ENCODE results near the gene MAN1A1. TPM values are rescaled to one million over a fixed set of nuclear protein-coding genes. Genes with fewer than 3 reads are reported as not detected.

The MAN1A1 gene
- total RNA-seq, 1 donor from 2014 or later: 2.9 TPM

DNA sequence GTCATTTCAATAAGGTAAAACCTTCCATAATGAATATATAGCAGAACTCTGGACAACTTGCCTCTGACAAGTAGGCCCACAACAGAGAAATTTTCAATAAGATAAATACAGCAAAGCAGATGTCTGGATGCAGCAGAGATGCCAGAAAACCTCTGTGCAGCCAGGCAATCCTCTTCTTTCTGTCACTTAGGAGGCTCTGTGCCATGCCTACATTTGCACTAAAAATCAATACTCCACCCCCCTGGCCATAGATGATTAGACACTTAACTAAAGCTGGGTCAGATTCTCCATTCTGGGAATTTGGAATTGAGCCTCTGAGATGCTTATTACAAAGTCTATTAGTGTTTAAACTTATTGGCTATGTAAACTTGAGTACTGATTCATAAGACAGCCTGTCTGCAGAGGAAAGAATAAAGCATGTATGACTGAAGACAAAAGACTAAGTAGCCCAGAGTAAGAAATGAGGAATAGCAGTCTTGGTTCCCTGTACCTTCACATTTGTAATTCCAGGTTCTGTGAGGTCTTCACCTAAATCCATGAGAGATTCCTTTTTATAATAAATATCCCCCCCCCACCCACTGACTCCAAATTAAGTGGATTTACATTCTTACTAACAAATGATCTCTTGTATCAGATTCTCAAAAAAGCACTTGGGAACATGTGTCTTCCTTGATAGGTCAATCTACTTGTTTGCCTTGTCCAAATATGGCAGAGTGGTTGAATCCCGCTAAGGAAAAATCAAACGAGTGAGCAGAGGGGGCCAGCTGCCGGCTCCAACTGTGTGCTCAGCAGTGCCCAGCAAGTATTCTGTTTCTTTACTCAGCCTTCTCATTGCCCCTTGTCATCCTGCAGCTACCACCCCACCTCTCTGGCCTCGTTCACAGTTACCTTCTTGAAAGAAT, 20.4 kb downstream of the MAN1A1 start:
- no peak for TF ChIP-seq CTCF (IDR thresholded peaks at IDR 0.05; ENCODE audit: insufficient read depth, low read length, severe bottlenecking)
- no peaks in the 10 kb centered on the region for H3K27me3 ChIP-seq (ENCODE audit: control insufficient read depth, insufficient read depth, low read length)
- no peak for DNase-seq (ENCODE audit: low read depth)
- no peak for FAIRE-seq
- no peaks in the 10 kb centered on the region for H3K36me3 ChIP-seq (ENCODE audit: control insufficient read depth, insufficient read depth, low read length)
- H3K4me3 ChIP-seq (ENCODE audit: low read depth, low read length): no peak overlapping the region

DNA sequence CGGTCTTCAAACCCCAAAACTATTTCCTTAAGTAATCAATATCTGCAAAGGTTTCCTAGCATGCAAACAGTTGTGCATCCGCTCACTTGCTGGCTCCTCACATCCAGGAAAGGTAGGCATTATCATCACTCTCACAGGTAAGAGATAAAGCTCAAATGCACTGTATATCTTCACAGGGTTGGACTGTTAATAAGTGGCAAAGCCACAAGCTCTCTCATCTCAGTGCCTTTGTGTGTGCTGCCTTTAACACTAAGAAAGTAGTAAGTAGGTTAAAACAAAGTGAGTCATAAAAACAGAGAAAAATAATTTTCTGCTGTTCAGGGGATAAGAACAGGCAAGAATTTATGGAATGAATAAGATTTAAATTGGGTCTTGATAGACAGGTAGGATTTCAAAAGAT, 21.3 kb downstream of the MAN1A1 start:
- no peak for FAIRE-seq
- H3K27me3 ChIP-seq (ENCODE audit: control insufficient read depth, insufficient read depth, low read length): no peaks in the 10 kb centered on the region
- no peak overlapping the region for H3K4me3 ChIP-seq (ENCODE audit: low read depth, low read length)
- no peaks in the 10 kb centered on the region for H3K36me3 ChIP-seq (ENCODE audit: control insufficient read depth, insufficient read depth, low read length)
- TF ChIP-seq CTCF (IDR thresholded peaks at IDR 0.05; ENCODE audit: insufficient read depth, low read length, severe bottlenecking): no peak
- no peak for DNase-seq (ENCODE audit: low read depth)

GRCh38 chr6:119327810-119328209, 21.8 kb downstream of the MAN1A1 start:
- Histone ChIP-seq H3K36me3 (ENCODE audit: control insufficient read depth, insufficient read depth, low read length) (no peaks in the 10 kb centered on the region), H3K27me3 (ENCODE audit: control insufficient read depth, insufficient read depth, low read length) (no peaks in the 10 kb centered on the region), H3K4me3 (ENCODE audit: low read depth, low read length) (no peak overlapping the region)
- FAIRE-seq (no peak), DNase-seq (ENCODE audit: low read depth) (no peak)
- no peak for TF ChIP-seq CTCF (IDR thresholded peaks at IDR 0.05; ENCODE audit: insufficient read depth, low read length, severe bottlenecking)

DNA sequence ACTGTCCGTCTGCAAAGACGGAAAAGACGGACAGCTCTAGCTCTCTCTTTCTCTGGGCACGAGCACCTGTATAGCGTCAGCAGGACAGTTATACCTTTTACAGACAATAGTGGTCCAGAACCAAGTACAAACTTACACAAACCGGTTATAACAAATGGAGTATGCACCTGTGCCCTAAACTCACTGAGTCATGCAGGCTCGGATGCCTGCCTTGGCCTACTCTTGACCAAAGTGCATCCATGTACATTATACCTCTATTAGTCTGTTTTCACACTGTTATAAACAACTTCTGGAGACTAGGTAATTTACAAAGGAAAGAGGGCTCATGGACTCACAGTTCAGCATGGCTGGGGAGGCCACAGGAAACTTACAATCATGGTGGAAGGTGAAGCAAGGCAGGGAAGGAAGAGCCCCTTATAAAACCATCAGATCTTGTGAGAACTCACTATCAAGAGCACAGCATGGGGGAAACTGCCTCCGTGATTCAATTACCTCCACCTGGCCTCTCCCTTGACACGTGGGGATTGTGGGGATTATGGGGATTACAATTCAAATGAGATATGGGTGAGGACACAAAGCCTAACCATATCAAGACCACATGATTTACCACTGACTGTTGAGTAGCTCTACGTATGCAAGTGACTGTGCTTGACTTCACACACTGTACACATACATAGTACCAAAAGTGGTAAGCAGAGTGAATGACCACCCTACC, 23.1 kb downstream of the MAN1A1 start:
- no peak overlapping the region for H3K4me3 ChIP-seq (ENCODE audit: low read depth, low read length)
- FAIRE-seq: no peak
- no peak for DNase-seq (ENCODE audit: low read depth)
- no peak for TF ChIP-seq CTCF (IDR thresholded peaks at IDR 0.05; ENCODE audit: insufficient read depth, low read length, severe bottlenecking)
- no peaks in the 10 kb centered on the region for H3K27me3 ChIP-seq (ENCODE audit: control insufficient read depth, insufficient read depth, low read length)
- H3K36me3 ChIP-seq (ENCODE audit: control insufficient read depth, insufficient read depth, low read length): no peaks in the 10 kb centered on the region

- no peak for FAIRE-seq
- TF ChIP-seq CTCF (IDR thresholded peaks at IDR 0.05; ENCODE audit: insufficient read depth, low read length, severe bottlenecking): no peak
- no peak for DNase-seq (ENCODE audit: low read depth)
These were observed 23.8 kb downstream of the MAN1A1 start for GRCh38 chr6:119325559-119326265.

More at GRCh38 chr6:119325559-119326265, 23.8 kb downstream of the MAN1A1 start:
- H3K27me3 ChIP-seq (ENCODE audit: control insufficient read depth, insufficient read depth, low read length): no peaks in the 10 kb centered on the region
- H3K36me3 ChIP-seq (ENCODE audit: control insufficient read depth, insufficient read depth, low read length): no peaks in the 10 kb centered on the region
- no peak overlapping the region for H3K4me3 ChIP-seq (ENCODE audit: low read depth, low read length)

All from bronchial epithelial cell (primary cell).